CD4-positive, alpha-beta T cell treated with Interleukin-4 for 4 hours (primary cell): ENCODE data around the gene HMOX2.
A peak's percentile ranks its signal among the peaks of the same experiment; 100 is the strongest.

Experiments used
- DNase-seq: peaks from one replicate; pipeline ENCODE4 v3.0.0-alpha.2; 2020

The HMOX2 gene

GRCh38 chr16:4475880-4476788 lies at the start of gene HMOX2:
Gene HMOX2 (plus strand): TSS chr16:4476398. CDS start chr16:4505525, 29,127 bp downstream.
- peak; percentile 94 for DNase-seq

DNA sequence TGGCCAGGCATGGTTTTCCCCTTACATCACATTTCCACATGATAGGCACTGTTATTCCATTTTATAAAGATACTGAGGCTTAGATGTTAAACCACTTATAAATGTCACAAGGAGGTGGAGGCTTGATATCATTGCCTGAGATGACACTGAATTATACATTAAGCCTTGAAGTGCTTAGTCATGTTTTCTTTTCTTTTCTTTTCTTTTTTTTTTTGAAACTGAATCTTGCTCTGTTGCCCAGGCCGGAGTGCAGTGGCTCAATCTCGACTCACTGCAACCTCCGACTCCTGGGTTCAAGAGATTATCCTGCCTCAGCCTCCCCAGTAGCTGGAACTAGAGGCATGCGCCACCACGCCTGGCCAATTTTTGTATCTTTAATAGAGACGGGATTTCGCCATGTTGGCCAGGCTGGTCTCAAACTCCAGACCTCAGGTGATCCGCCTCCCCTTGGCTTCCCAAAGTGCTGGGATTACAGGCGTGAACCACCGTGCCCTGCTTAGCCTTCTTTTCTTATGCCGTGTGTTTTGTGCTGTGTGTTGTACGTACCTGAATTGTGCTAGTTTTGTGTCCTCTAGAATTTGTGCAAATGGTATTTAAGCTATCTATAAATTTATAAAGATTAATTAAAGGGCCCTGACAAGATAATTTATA lies 49.4 kb upstream of the HMOX2 start:
- DNase-seq = no peak

DNA sequence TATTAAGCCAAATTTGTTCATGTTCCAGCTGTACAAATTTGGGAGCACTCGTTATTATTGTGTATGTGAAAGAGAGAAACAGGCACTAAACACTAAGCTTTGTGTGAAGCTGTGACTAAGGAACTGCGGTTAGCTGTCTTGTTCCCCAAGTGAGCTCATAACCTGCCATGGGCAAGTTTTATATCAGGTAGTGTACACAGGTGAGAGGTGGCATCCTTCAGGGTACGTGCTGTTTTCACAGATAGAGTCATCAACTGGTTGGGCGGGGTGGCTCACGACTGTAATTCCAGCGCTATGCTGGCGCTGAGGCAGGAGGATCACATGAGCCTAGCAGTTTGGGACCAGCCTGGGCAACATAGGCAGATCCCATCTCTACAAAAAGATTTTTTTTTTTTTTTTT lies 47.7 kb upstream of the HMOX2 start:
- no peak for DNase-seq

DNA sequence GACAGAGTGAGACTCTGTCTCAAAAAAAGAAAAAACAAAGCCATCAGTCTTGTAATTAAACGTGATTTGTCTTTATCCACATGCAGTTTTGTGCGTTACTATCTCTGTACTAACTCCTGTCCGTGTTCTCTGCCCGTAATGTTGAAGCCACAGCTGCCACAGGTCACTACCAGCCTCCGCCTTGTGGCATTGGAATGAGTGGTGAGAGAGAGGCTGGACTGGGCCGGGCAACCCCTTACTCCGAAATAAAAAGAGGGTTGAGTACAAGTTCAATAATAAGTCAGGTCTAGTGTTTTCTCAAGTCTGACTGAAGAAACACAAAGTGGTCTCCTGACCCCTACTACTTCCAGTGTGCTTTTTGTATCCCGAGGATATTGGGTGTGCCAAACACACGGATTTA lies 45.2 kb upstream of the HMOX2 start:
- no peak for DNase-seq

DNA sequence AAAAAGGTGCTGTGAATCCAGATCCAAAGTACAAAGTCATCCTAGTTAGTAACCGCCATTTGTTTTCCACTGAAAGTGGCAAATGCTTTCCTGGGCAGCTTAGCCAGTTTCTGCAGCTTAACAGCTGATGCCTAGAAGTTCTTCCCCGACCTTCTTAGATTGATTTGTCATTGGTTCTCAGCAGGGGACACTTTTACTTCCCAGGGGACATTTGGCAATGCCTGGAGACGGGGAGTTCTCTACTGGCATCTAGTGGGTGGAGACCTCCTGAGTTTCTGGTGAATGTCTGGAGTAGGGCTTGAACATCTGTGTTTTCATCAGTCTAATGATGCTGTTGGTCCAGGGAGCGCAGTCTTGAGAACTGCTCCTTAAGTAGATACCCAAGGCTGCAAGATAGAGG lies 43.0 kb upstream of the HMOX2 start:
- no peak for DNase-seq

DNA sequence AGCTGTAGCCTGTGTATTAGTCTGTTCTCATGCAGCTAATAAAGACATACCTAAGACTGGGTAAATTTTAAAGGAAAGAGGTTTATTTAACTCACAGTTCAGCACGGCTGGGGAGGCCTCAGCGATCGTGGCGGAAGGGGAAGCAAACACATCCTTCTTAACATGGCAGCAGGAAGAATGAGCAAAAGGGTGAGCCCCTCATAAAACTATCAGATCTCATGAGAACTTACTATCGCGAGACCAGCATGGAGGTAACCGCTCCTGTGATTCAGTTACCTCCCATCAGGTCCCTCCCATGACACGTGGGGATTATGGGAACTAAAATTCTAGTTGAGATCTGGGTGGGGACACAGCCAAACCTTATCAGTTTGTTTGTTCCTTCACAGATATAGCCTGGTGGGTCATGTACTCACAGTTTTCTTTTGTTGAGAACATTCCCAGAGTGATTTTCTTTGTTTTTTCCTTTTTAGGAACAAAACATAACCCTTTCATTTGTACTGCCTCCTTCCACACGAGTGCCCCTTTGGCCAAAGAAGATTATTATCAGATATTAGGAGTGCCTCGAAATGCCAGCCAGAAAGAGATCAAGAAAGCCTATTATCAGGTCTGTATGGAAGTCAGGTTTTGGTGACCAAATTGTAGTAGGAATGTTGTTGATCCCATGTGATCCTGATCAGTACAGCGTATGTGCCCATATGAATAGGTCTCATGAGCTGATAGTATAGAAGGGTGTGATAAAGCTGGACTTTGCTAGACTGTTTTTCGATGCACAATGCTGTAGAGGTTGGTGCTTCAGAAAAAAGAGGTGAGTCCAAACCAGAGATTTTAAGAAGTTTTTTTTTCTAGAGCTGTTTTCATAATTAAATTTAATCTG lies 42.0 kb upstream of the HMOX2 start:
- no peak for DNase-seq

DNA sequence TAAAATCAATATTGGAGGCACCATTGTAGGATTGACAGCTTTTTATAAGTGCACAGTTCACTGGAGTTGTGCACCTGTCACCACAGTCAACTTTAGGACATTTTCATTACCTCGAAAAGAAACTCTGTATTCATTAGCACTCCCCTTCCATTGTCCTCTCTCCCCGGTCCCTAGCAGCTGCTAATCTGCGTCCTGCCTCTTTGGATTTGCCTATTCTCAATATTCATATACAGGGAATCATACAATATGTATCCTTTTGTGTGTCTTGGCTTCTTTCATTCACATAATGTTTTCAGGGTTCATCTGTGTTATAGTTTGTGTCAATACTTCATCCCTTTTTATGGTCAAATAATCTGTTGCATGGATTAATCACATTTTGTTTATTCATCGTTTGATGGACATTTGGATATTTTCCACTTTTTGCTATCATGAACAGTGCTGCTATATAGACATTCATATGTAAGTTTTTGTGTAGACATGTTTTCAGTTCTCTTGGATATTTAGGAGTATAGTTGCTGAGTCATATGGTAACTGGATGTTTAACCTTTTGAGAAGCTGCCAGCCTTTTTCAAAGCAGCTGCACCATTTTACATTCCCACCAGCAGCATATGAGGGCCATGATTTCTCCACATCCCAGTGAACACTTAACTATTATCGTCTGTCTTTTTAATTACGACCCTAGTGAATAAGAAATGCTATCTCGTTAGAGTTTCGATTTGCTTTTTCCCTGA lies 40.7 kb upstream of the HMOX2 start:
- DNase-seq = no peak

DNA sequence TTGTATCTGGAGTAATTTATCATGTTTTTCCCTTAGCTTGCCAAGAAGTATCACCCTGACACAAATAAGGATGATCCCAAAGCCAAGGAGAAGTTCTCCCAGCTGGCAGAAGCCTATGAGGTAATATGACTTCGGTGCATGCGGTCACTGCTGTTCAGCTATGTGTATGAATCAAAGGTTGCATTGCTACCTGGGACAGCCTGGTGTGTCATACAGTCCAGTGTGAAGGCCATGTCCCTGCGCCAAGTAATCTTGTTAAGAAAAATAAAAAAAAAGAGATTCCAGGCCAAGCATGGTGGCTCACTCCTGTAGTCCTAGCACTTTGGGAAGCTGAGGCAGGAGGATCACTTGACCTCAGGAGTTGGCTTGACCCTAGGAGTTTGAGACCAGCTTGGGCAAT lies 38.8 kb upstream of the HMOX2 start:
- DNase-seq = no peak

DNA sequence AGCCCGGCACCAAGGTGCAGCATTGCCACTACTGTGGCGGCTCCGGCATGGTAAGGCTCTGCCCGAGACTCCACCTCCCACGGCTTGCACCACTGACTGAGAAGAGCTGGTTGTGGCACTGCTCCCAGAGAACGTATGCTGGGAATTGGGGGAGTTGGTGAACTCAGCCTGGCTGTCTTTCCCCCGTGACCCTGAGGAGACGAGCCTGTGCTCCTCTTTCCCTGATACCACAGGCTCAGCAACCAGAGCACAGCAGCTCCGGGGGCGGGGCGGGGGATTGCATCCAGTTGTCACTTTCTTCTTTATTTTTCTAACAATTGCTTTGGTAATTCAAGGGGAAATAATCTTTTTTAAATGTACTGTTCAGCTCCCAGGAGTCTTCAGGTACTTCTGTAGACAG lies 33.8 kb upstream of the HMOX2 start:
- no peak for DNase-seq

DNA sequence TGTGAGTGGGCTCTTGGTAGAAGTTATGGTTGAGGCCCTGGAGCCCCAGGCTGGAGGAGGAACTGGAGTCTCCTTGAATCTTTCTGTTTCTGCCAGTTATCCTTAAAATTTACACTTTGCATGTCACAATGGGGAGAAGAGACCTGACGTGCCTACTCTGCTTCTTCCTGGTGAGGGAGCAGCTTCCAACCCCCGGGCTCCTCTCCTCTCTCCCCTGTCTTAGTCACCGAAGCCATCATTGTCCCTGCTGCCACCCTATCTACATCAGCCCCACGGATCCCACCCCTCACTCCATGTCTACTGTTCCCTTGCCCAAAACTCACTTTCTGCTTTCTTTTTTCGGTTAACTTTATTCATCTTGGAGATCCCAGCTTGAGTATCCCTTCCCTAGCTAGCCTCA lies 32.9 kb upstream of the HMOX2 start:
- DNase-seq = no peak

DNA sequence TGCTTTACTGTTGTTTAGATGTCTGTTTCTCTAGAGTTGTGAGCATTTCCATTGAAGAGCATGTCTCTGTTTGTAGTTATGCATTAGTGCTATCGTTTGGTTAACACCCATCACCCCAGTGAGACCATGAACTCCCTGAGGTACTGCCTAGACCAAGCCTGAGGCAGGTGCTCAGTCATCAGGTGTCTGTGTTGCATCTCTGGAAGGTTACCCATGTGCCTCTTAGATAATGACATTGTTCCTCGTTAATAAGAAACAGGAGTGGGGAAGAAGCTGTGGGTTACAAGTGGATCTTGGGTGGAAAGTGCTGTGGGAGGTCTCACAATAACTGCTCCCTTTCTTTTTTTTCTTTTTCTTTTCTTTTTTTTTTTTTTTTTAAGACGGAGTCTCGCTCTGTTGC lies 32.2 kb upstream of the HMOX2 start:
- no peak for DNase-seq

DNA sequence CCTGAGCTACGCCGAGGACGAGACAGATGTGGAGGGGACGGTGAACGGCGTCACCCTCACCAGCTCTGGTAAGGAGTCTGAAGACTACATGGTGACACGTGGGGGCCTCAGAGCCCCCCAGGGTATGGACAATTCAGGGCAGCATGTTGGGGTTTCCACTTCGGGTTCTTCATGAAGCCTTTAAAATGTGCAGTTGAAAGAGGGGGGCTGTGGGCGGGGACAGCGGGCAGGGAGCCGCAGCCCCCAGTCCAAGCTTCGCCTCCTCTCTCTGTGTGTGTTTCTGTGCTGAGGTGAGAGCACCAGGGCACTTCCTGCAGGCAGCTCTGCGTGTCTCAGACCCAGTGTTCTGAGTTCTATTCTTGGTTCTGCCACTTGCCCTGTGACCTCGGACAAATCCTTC lies 25.8 kb upstream of the HMOX2 start:
- DNase-seq = no peak

DNA sequence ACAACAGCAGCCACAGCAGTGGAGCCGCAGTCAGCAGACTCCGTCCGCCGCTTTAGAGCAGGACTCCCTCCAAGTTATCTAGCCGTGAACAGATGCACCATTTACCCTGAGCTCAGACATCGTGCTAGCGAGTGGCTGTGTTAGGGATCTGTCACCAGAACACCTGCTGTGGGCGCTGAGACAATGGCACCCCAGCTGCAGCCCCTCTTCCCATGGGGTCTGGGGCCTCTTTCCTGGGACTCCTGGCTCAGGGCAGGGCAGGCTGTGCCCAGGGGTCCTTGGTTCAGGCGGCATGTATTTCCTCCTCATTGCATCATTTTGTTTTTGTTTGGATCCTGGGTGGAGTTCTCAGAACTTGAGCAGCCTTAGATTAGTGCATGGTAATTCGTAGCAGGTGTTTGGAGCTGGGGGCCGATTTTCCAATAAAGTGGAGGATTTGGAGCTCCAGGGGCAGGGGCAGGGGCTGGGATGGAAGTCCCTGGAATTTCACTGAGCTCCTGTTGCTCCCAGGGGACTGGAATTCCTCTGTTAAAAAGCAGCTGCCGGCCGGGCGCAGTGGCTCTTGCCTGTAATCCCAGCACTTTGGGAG lies 25.2 kb upstream of the HMOX2 start:
- DNase-seq = no peak

DNA sequence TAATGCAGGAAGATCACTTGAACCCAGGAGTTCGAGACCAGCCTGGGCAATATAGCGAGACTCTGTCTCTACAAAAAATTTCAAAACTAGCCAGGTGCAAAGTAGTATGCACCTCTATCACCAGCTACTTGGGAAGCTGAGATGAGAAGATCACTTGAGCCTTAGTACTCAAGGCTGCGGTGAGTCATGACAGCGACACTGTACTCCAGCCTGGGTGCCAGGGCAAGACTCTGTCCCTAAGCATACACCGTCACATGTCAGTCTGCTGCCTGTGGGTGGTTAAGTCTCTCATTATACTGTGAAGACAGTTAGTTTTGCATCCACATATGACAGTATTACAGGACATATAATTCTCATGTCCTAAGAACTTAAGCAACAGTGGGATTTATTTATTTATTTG lies 23.5 kb upstream of the HMOX2 start:
- no peak for DNase-seq

- no peak for DNase-seq
These were observed 21.6 kb upstream of the HMOX2 start for GRCh38 chr16:4454623-4455022.

DNA sequence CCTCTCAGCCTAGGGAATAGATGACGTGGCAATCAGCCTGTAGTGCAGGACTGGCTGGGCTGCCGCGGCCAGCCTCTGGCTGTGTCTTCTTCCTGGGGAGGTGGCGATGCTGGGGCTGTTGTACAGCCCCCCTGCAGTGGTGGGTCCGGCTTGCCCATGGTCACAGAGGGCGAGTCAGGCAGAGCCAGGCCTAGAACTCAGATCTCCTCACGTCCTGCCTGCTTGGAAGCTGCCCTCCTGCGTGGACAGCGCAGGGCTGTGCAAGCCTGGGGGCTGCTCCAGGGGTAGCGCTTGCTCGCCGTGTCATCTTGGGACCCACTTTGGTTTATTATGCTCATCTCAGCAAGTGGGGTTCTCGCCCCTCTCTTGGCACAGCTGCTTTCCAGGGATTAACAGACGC lies 21.1 kb upstream of the HMOX2 start:
- DNase-seq = no peak

- no peak for DNase-seq
These were observed 20.2 kb upstream of the HMOX2 start for GRCh38 chr16:4455951-4456350.

- no peak for DNase-seq
These were observed 15.3 kb upstream of the HMOX2 start for GRCh38 chr16:4460936-4461249.

DNA sequence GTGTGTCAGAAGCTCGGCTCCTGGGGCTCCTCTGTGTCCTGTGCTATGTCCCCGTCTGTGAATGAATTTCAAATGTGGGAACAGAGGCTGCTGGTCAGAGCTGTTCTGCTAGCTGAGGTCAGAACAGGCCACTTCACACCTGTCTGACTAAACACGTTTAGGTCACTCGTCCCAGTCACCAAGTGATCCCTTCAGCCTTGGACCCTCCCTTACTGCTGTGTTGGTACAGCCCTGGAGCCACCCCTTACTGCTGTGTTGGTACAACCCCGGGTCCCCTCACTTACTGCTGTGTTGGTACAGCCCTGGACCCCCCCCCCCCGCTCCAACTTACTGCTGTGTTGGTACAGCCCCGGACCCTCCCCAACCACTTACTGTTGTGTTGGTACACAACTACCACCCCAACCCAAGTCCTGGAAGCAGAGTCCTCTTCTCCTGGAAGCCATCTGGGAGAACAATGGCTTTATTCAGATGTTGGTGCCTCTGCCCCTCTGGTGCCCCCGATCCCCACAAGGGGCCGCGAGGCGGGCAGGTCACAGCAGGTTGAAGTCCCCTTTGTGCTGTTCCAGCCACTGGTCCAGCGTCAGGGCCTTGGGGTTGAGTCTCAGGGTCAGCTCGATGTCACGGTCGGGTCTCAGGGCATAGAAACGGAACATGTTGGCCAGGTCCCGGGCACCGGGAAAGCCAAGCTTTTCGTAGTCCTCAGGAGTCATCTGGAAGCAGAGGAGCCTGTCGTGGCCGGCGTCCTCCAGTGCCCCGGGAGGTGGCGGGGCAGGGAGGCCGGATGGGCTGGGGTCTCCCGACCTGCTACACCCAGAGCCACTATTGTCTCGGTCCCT lies 14.7 kb upstream of the HMOX2 start:
- DNase-seq = no peak

GRCh38 chr16:4463522-4464163 lies 12.6 kb upstream of the HMOX2 start:
- no peak for DNase-seq
